ENCODE results near the gene SHB.

The SHB gene

DNA sequence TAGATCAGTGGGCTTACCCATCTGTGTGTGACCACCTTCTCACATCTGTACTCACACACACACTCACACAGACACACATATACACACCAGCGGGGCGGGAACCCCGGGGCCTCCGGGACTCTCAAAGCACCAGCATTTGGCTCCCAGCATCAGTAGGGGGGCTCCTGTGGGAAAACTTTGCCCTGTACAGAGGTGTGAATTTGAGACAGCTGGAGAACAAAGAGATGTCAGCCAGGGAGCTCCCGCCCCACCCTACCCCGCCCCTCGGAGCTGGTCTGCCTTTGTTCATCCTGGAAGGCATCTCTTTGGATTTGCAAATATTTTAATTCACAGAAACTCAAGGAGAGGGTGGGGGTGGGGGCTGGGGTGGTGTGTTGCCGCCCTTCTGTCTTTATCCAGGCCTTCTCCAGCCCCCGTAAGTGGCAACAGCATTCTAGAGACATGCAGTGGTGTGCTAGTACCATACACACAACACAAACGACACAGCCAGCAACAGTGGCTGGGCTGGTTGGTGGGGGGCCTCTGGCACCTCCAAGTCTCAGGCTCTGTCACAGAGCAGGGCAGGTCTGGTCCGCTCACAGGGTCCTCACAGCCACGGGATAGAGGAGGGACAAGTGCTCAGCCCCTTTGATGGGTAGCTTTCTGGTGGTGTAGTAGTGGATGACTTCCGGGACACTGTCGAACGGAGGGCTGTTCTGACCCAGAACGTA lies 149.6 kb downstream of the SHB start:
- H3K4me1 ChIP-seq (ENCODE audit: control insufficient read depth, insufficient read depth, low read length): no peaks in the 10 kb centered on the region
- TF ChIP-seq ZNF174 (tag by site-specific recombination; IDR thresholded peaks at IDR 0.05): no peak
- TF ChIP-seq WT1 (tag by site-specific recombination; IDR thresholded peaks at IDR 0.05): no peak
- TF ChIP-seq, protein P1, sequence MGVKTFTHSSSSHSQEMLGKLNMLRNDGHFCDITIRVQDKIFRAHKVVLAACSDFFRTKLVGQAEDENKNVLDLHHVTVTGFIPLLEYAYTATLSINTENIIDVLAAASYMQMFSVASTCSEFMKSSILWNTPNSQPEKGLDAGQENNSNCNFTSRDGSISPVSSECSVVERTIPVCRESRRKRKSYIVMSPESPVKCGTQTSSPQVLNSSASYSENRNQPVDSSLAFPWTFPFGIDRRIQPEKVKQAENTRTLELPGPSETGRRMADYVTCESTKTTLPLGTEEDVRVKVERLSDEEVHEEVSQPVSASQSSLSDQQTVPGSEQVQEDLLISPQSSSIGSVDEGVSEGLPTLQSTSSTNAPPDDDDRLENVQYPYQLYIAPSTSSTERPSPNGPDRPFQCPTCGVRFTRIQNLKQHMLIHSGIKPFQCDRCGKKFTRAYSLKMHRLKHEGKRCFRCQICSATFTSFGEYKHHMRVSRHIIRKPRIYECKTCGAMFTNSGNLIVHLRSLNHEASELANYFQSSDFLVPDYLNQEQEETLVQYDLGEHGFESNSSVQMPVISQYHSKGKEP (tag by site-specific recombination; IDR thresholded peaks at IDR 0.05): no peak
- no peak for TF ChIP-seq KLF10 (tag by site-specific recombination; IDR thresholded peaks at IDR 0.05)
- TF ChIP-seq ZNF670 (tag by site-specific recombination; IDR thresholded peaks at IDR 0.05; ENCODE audit: low read depth): no peak
- TF ChIP-seq ZNF558 (tag by site-specific recombination; IDR thresholded peaks at IDR 0.05): no peak
- no peak for TF ChIP-seq ZNF701 (tag by site-specific recombination; IDR thresholded peaks at IDR 0.05)
- TF ChIP-seq, protein P2, sequence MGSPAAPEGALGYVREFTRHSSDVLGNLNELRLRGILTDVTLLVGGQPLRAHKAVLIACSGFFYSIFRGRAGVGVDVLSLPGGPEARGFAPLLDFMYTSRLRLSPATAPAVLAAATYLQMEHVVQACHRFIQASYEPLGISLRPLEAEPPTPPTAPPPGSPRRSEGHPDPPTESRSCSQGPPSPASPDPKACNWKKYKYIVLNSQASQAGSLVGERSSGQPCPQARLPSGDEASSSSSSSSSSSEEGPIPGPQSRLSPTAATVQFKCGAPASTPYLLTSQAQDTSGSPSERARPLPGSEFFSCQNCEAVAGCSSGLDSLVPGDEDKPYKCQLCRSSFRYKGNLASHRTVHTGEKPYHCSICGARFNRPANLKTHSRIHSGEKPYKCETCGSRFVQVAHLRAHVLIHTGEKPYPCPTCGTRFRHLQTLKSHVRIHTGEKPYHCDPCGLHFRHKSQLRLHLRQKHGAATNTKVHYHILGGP (tag by site-specific recombination; IDR thresholded peaks at IDR 0.05): no peak
- TF ChIP-seq ZNF530 (tag by site-specific recombination; IDR thresholded peaks at IDR 0.05; ENCODE audit: low read depth): no peak
- no peak for TF ChIP-seq ZNF16 (tag by site-specific recombination; IDR thresholded peaks at IDR 0.05; ENCODE audit: low read depth)
- TF ChIP-seq ZFP3 (tag by site-specific recombination; IDR thresholded peaks at IDR 0.05; ENCODE audit: low read depth): no peak
- no peak for TF ChIP-seq BCL11A (tag by site-specific recombination; IDR thresholded peaks at IDR 0.05; ENCODE audit: low read depth)
- no peak for TF ChIP-seq ZNF549 (tag by site-specific recombination; IDR thresholded peaks at IDR 0.05)
- TF ChIP-seq ZNF214 (tag by site-specific recombination; IDR thresholded peaks at IDR 0.05; ENCODE audit: borderline replicate concordance): no peak
- TF ChIP-seq ZNF621 (tag by site-specific recombination; IDR thresholded peaks at IDR 0.05): no peak
- CTCF ChIA-PET: no interaction called here
- POLR2A ChIA-PET: no interaction called here
- peaks cover 0 to 63% of the 10 kb centered on the region in 2 experiments; a peak in 1 of 3 replicates for H3K36me3 ChIP-seq (ENCODE audit: control insufficient read depth in 2 of 2, insufficient read depth in 1 of 2, low read length in 2 of 2)
- no peaks in the 10 kb centered on the region for H3K9me3 ChIP-seq (ENCODE audit: control insufficient read depth, insufficient read depth, low read depth, low read length)
- no peak overlapping the region for H3K27ac ChIP-seq (ENCODE audit: extremely low read depth, low read depth, low read length)
- H3K4me3 ChIP-seq (ENCODE audit: low read depth, low read length): no peak overlapping the region

DNA sequence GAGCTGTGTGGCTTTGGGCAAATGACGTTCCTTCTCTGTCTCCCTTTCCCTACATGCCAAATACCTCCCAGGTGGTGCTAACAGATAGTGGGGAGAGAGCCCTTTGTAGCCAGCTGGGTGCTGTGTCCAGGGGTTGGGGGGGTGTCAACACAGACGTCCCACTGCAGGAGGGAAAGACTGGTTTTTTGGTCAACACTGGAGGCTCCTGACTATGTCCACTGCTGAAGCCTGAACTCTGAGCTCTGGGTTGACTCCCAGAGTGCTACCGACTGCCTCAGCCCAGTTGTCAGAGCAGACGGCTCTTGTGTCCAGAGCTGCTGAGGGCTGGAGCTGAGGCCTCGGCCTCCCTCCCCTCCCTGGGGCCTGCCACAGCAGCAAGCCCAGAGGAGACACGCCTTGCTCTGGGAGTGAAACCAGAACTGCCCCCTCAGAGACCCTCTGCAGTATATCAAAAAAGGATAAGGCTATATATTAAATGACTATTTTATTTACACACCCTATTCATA lies 150.3 kb downstream of the SHB start:
- Histone ChIP-seq H3K4me3 (ENCODE audit: low read depth, low read length) (no peak overlapping the region), H3K9me3 (ENCODE audit: control insufficient read depth, insufficient read depth, low read depth, low read length) (no peaks in the 10 kb centered on the region), H3K27ac (ENCODE audit: extremely low read depth, low read depth, low read length) (no peak overlapping the region), H3K36me3 (ENCODE audit: control insufficient read depth in 2 of 2, insufficient read depth in 1 of 2, low read length in 2 of 2) (peaks cover 0 to 63% of the 10 kb centered on the region in 2 experiments; a peak in 1 of 3 replicates), H3K4me1 (ENCODE audit: control insufficient read depth, insufficient read depth, low read length) (no peaks in the 10 kb centered on the region)
- ChIA-PET POLR2A (no interaction called here), CTCF (interaction anchor here (0.6 kb wide), 2 partner anchors 149 to 498 kb away, joined by 3 read pairs; no protein-coding TSS in a partner anchor)
- TF ChIP-seq ZNF335 (tag by site-specific recombination; conservative IDR thresholded peaks at IDR 0.05): no peak
- TF ChIP-seq, protein P3, sequence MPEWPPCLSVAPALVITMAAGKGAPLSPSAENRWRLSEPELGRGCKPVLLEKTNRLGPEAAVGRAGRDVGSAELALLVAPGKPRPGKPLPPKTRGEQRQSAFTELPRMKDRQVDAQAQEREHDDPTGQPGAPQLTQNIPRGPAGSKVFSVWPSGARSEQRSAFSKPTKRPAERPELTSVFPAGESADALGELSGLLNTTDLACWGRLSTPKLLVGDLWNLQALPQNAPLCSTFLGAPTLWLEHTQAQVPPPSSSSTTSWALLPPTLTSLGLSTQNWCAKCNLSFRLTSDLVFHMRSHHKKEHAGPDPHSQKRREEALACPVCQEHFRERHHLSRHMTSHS (tag by site-specific recombination; IDR thresholded peaks at IDR 0.05): no peak
- TF ChIP-seq ZFP41 (tag by site-specific recombination; IDR thresholded peaks at IDR 0.05; ENCODE audit: borderline replicate concordance): no peak
- TF ChIP-seq ZNF426 (tag by site-specific recombination; IDR thresholded peaks at IDR 0.05): no peak
- TF ChIP-seq ZSCAN23 (tag by site-specific recombination; IDR thresholded peaks at IDR 0.05): no peak
- TF ChIP-seq KLF10 (tag by site-specific recombination; IDR thresholded peaks at IDR 0.05): no peak
- TF ChIP-seq KLF9 (tag by site-specific recombination; IDR thresholded peaks at IDR 0.05; ENCODE audit: low read depth): no peak
- TF ChIP-seq, protein P4, sequence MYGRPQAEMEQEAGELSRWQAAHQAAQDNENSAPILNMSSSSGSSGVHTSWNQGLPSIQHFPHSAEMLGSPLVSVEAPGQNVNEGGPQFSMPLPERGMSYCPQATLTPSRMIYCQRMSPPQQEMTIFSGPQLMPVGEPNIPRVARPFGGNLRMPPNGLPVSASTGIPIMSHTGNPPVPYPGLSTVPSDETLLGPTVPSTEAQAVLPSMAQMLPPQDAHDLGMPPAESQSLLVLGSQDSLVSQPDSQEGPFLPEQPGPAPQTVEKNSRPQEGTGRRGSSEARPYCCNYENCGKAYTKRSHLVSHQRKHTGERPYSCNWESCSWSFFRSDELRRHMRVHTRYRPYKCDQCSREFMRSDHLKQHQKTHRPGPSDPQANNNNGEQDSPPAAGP (tag by site-specific recombination; IDR thresholded peaks at IDR 0.05): no peak
- no peak for TF ChIP-seq ZNF677 (tag by site-specific recombination; IDR thresholded peaks at IDR 0.05)
- no peak for TF ChIP-seq ZNF221 (tag by site-specific recombination; IDR thresholded peaks at IDR 0.05; ENCODE audit: borderline replicate concordance)
- no peak for TF ChIP-seq ZNF175 (tag by site-specific recombination; IDR thresholded peaks at IDR 0.05)
- TF ChIP-seq ZNF211 (tag by site-specific recombination; IDR thresholded peaks at IDR 0.05; ENCODE audit: low read depth): no peak
- no peak for TF ChIP-seq ZNF501 (tag by site-specific recombination; IDR thresholded peaks at IDR 0.05)
- TF ChIP-seq ZFP69B (tag by site-specific recombination; IDR thresholded peaks at IDR 0.05): no peak
